NCI-H1105 treated with DMSO at 0.1 percent for 48 hours (cell line): ENCODE results near the gene ZHX3.

ENCODE experiments used
- DNase-seq: peaks from one replicate; lab custom pipeline; 2025; lab: John Stamatoyannopoulos, UW

Gene ZHX3

GRCh38 chr20:41293269-41294037 lies 24.1 kb downstream of the ZHX3 start:
- no peak for DNase-seq

GRCh38 chr20:41290804-41291389 lies 26.6 kb downstream of the ZHX3 start:
- no peak for DNase-seq

GRCh38 chr20:41287327-41287726 lies 30.2 kb downstream of the ZHX3 start:
- no peak for DNase-seq

- no peak for DNase-seq
Observed at GRCh38 chr20:41286240-41286851, 31.2 kb downstream of the ZHX3 start.

- no peak for DNase-seq
Observed at GRCh38 chr20:41279546-41280225, 37.8 kb downstream of the ZHX3 start.

- no peak for DNase-seq
Observed at GRCh38 chr20:41278936-41279335, 38.6 kb downstream of the ZHX3 start.

GRCh38 chr20:41277049-41277448 lies 40.5 kb downstream of the ZHX3 start:
- DNase-seq = no peak

- no peak for DNase-seq
Observed at GRCh38 chr20:41276317-41276751, 41.2 kb downstream of the ZHX3 start.

- DNase-seq = no peak
Observed at GRCh38 chr20:41275301-41275731, 42.2 kb downstream of the ZHX3 start.

GRCh38 chr20:41274152-41274551 lies 43.4 kb downstream of the ZHX3 start:
- DNase-seq = no peak

GRCh38 chr20:41273445-41273844 lies 44.1 kb downstream of the ZHX3 start:
- no peak for DNase-seq

- no peak for DNase-seq
Observed at GRCh38 chr20:41272339-41272738, 45.2 kb downstream of the ZHX3 start.

GRCh38 chr20:41268917-41269652 lies 48.4 kb downstream of the ZHX3 start:
- DNase-seq = no peak

- peak; percentile 7 for DNase-seq
Observed at GRCh38 chr20:41268402-41268801, 49.1 kb downstream of the ZHX3 start.

- no peak for DNase-seq
Observed at GRCh38 chr20:41265938-41266337, 51.6 kb downstream of the ZHX3 start.

- no peak for DNase-seq
Observed at GRCh38 chr20:41264819-41265218, 52.7 kb downstream of the ZHX3 start.

GRCh38 chr20:41261790-41262717 lies 55.5 kb downstream of the ZHX3 start:
- DNase-seq = no peak

- DNase-seq = no peak
Observed at GRCh38 chr20:41261260-41261659, 56.3 kb downstream of the ZHX3 start.

- DNase-seq = no peak
Observed at GRCh38 chr20:41260734-41261220, 56.8 kb downstream of the ZHX3 start.

- no peak for DNase-seq
Observed at GRCh38 chr20:41259309-41259708, 58.2 kb downstream of the ZHX3 start.

GRCh38 chr20:41258474-41258873 lies 59.1 kb downstream of the ZHX3 start:
- DNase-seq = no peak
